HT1080 (cell line): ENCODE data around the gene SLC7A14. TPM values are rescaled to one million over a fixed set of nuclear protein-coding genes. Genes with fewer than 3 reads are reported as not detected.

Experiments used
- DNase-seq: peaks from one replicate; pipeline ENCODE4 v3.0.0-alpha.2; 2015; ENCODE audit warnings: low read depth
- total RNA-seq: library from RNA; depleted of rRNA; stranded (reverse); fragments of >200 nt; shearing (Covaris generic); gene quantifications from 2 replicates; pipeline ENCODE4 v1.2.3, GENCODE V29; 2014

The SLC7A14 gene
- total RNA-seq, 1 experiment from 2014 or later = not detected

- DNase-seq = no peak
Measured at GRCh38 chr3:170431054-170431453, 154.8 kb downstream of the SLC7A14 start.

GRCh38 chr3:170429050-170429449 lies 156.8 kb downstream of the SLC7A14 start:
- peak; percentile 80 for DNase-seq

- peak; percentile 29 for DNase-seq
Measured at GRCh38 chr3:170428095-170428494, 157.8 kb downstream of the SLC7A14 start.

GRCh38 chr3:170426240-170426797 lies 159.6 kb downstream of the SLC7A14 start:
- DNase-seq = no peak

GRCh38 chr3:170425491-170426239 lies 160.2 kb downstream of the SLC7A14 start:
- no peak for DNase-seq

- no peak for DNase-seq
Measured at GRCh38 chr3:170424879-170425278, 161.0 kb downstream of the SLC7A14 start.

GRCh38 chr3:170423001-170423615 lies 162.8 kb downstream of the SLC7A14 start:
- DNase-seq = no peak

GRCh38 chr3:170421758-170422157 lies 164.1 kb downstream of the SLC7A14 start:
- no peak for DNase-seq

GRCh38 chr3:170421111-170421641 lies 164.7 kb downstream of the SLC7A14 start:
- no peak for DNase-seq

- DNase-seq = no peak
Measured at GRCh38 chr3:170420307-170420821, 165.5 kb downstream of the SLC7A14 start.

GRCh38 chr3:170419557-170420087 lies 166.3 kb downstream of the SLC7A14 start:
- DNase-seq = no peak

GRCh38 chr3:170418422-170419398 lies 167.2 kb downstream of the SLC7A14 start, which contains the start of gene CLDN11:
CLDN11 (plus strand) TSS chr3:170418868; CDS start chr3:170419067, 199 bp downstream.
- DNase-seq = no peak

GRCh38 chr3:170417090-170417489 lies 168.8 kb downstream of the SLC7A14 start:
- DNase-seq = no peak

GRCh38 chr3:170414202-170414663 lies 171.6 kb downstream of the SLC7A14 start:
- peak; percentile 86 for DNase-seq

GRCh38 chr3:170413291-170413690 lies 172.6 kb downstream of the SLC7A14 start:
- no peak for DNase-seq

GRCh38 chr3:170410428-170411029 lies 175.3 kb downstream of the SLC7A14 start:
- DNase-seq = peak; percentile 52
